Astrocyte of the spinal cord (primary cell): ENCODE measurements around the gene TXNRD3.

Source experiments
- DNase-seq: peaks from one replicate; pipeline ENCODE4 v3.0.0; 2011; ENCODE audit warnings: low read depth, low spot score
- H3K4me3 ChIP-seq: 2 replicates; pipeline ENCODE4 v1.5.1; 2011; ENCODE audit warnings: low read depth, mild to moderate bottlenecking, low read length, moderate library complexity
- CTCF ChIP-seq: IDR thresholded peaks from 2 replicates; pipeline ENCODE4 v1.5.1; 2012; ENCODE audit warnings: low read depth, mild to moderate bottlenecking, low read length, inconsistent platforms
- in situ Hi-C: cut with HindIII; loops from 2 replicates; pipeline ENCODE4 v1.10.0; 2017; ENCODE audit warnings: low sequenced_read_pairs

The TXNRD3 gene

DNA sequence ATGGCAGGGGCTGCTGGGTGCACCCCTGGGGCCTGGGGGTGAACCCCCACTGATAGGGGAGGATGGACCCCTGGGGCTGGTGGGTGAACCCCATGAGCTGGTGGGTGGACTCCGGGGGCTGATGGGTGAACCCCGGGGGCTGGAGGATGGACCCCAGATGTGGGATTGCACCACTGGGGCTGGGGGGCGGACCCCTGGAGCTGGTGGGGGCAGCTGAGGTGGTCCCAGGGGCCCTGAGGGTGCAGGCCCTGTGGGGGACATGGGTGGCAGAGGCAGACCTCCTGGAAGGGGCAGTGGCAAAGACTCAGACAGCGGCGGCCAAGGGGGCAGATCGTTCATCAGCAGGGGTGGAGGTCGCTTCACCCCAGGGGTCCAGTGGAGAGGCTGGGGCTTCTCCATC is 17.4 kb upstream of the TXNRD3 start:
- no peak for DNase-seq
- in situ Hi-C loops: no loop called here
- no peak for TF ChIP-seq CTCF
- H3K4me3 ChIP-seq: no peak overlapping the region

- in situ Hi-C loops: no loop called here
- no peak for TF ChIP-seq CTCF
- DNase-seq: no peak
- no peak overlapping the region for H3K4me3 ChIP-seq
These were observed 16.6 kb upstream of the TXNRD3 start for GRCh38 chr3:126671521-126671920.

- no peak for TF ChIP-seq CTCF
- in situ Hi-C loops: no loop called here
These were observed 13.8 kb upstream of the TXNRD3 start for GRCh38 chr3:126668450-126669401.

GRCh38 chr3:126667631-126668449 is 12.9 kb upstream of the TXNRD3 start:
- H3K4me3 ChIP-seq: no peak overlapping the region
- no peak for TF ChIP-seq CTCF
- in situ Hi-C loops: no loop called here
- no peak for DNase-seq

More at GRCh38 chr3:126668450-126669401, 13.8 kb upstream of the TXNRD3 start:
- no peak overlapping the region for H3K4me3 ChIP-seq
- DNase-seq: no peak

DNA sequence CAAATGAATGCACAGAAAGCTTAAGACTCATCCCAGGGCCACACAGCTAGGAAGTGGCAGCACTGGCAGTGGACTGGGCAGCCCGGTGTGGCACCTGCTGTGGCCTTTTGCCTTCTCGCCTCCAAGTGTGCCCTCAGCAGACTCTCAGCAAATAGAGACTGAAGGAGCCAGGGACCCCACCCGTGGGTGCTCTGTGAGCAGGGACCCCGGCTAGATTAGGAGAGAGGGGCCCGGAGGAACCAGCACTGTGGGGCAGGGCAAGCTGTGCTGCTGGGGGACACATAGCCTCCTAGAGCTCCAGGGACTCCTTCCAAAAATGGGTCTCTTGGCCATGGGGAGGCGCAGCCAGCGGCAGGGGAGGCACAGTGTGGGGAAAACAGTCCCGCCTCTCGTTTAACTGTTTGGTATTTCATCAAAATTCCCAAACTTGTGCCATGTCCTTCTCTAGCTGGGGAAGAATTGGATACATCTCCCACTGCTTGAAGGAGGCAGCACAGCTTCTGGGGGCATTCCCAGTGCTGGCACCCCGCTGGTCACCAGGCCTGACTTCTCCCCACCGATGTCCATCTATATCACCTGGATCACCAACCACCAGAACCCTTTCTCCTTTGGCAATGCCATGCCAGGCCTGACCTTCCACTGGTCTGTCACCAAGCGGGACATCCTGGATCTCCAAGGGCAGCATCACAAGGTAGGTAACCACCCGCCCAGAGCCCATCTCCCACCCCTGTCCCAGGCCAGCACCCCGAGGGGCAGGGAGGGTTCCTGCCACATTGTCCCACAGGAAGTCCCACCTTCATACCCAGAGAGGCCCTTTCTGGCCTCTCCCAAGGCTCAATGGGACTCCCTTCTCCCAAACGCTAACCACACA is 12.0 kb upstream of the TXNRD3 start:
- no peak overlapping the region for H3K4me3 ChIP-seq
- TF ChIP-seq CTCF: no peak
- DNase-seq: no peak
- in situ Hi-C loops: no loop called here
